ENCODE results near the gene SOCS1. TPM values are rescaled to one million over a fixed set of nuclear protein-coding genes. Genes with fewer than 3 reads are reported as not detected.
A peak's percentile ranks its signal among the peaks of the same experiment; 100 is the strongest.

The SOCS1 gene
- total and polyA plus RNA-seq, 9 of the 15 experiments (the other 6 are each of a cell fraction or from before 2014, with no cell fraction given): 0.04 to 7.5 (median 2.3) TPM

GRCh38 chr16:11219178-11219577, 36.8 kb downstream of the SOCS1 start:
- no peaks in the 10 kb centered on the region for H4K20me1 ChIP-seq (replicated peaks; ENCODE audit: control insufficient read depth, insufficient read depth, low read length)
- no peak for FAIRE-seq
- DNase-seq (ENCODE audit: extremely low read depth in 1 of 4, low spot score in 3 of 4): no peak
- ChIA-PET POLR2A (no interaction called here), CTCF (ENCODE audit: low intra/inter-chr PET ratio) (no interaction called here)
- H3K9me3 ChIP-seq (replicated peaks; ENCODE audit: control insufficient read depth, insufficient read depth, low read depth, low read length): peaks cover 22% of the 10 kb centered on the region
- no peak overlapping the region for H3K9ac ChIP-seq (ENCODE audit: insufficient read depth in 1 of 2, low read depth in 2 of 2, low read length in 2 of 2)
- no peaks in the 10 kb centered on the region for H3K9me1 ChIP-seq (ENCODE audit: control insufficient read depth, insufficient read depth, low read length)
- no peaks in the 10 kb centered on the region; a peak in 1 of 5 replicates for H3K27me3 ChIP-seq (ENCODE audit: control insufficient read depth in 2 of 2, insufficient read depth in 2 of 2, low read length in 2 of 2)
- no peak overlapping the region for H2AFZ ChIP-seq (ENCODE audit: low read depth, low read length)
- no TSS peak for BruUV-seq (replicated peaks)
- no peaks in the 10 kb centered on the region; the same call in 2 of the 3 replicates for H3K36me3 ChIP-seq (ENCODE audit: control insufficient read depth, insufficient read depth, low read length)
- no peak overlapping the region for H3K4me2 ChIP-seq (ENCODE audit: insufficient read depth, low read length)
- H3K27ac ChIP-seq (ENCODE audit: extremely low read depth, low read depth, low read length): no peak overlapping the region
- TF ChIP-seq RREB1 (CRISPR knock-in tag; IDR thresholded peaks at IDR 0.05) (no peak), RBM25 (IDR thresholded peaks at IDR 0.05; ENCODE audit: low read depth, low read length, severe bottlenecking) (peak; percentile 79), BCOR (IDR thresholded peaks at IDR 0.05) (peak; percentile 37; the same call in 1 of the 2 replicates)
- no peak for ATAC-seq
- no peak overlapping the region for H3K4me3 ChIP-seq
- H3K79me2 ChIP-seq (ENCODE audit: control insufficient read depth, insufficient read depth, low read length): no peaks in the 10 kb centered on the region
- in situ Hi-C loops (cut with MboI) (no loop called here), intact Hi-C loops (cut with micrococcal nuclease) (no loop called here)
- H3K4me1 ChIP-seq (replicated peaks in 1 of 2; ENCODE audit: control insufficient read depth in 2 of 2, insufficient read depth in 2 of 2, low read length in 2 of 2): peaks cover under 1 to 4% of the 10 kb centered on the region in 2 experiments
- 56% methylated on average over 4 of the region's 4 CpGs for WGBS (ENCODE audit: insufficient coverage, low coverage, missing lambda C conversion rate)

Data from K562 (cell line).